Dendritic cell treated with granulocyte-macrophage colony-stimulating factor and Interleukin-4, amounts not matched to agents 40 ng/mL and 50 ng/mL, for 4 days (primary cell): ENCODE results near the gene HMGB2.

Source experiments
- H3K27ac Mint-ChIP-seq: one replicate; pipeline ENCODE4 v1.8.0; 2022; ENCODE audit warnings: mild to moderate bottlenecking, mixed read lengths
- H3K27me3 Mint-ChIP-seq: one replicate; pipeline ENCODE4 v1.8.0; 2022; ENCODE audit warnings: mild to moderate bottlenecking, mixed read lengths
- H3K36me3 Mint-ChIP-seq: one replicate; pipeline ENCODE4 v1.8.0; 2022; ENCODE audit warnings: low read depth, mixed read lengths
- H3K4me1 Mint-ChIP-seq: one replicate; pipeline ENCODE4 v1.8.0; 2022; ENCODE audit warnings: low read depth, mixed read lengths
- H3K4me3 Mint-ChIP-seq: one replicate; pipeline ENCODE4 v1.8.0; 2022; ENCODE audit warnings: mild to moderate bottlenecking, moderate library complexity, mixed read lengths
- H3K9me3 Mint-ChIP-seq: one replicate; pipeline ENCODE4 v1.8.0; 2022; ENCODE audit warnings: mixed read lengths
- intact Hi-C: fragments of 100-400 bp; cut with micrococcal nuclease; formaldehyde crosslinking; loops from one replicate; pipeline ENCODE4 v1.15.0; 2022

The HMGB2 gene

DNA sequence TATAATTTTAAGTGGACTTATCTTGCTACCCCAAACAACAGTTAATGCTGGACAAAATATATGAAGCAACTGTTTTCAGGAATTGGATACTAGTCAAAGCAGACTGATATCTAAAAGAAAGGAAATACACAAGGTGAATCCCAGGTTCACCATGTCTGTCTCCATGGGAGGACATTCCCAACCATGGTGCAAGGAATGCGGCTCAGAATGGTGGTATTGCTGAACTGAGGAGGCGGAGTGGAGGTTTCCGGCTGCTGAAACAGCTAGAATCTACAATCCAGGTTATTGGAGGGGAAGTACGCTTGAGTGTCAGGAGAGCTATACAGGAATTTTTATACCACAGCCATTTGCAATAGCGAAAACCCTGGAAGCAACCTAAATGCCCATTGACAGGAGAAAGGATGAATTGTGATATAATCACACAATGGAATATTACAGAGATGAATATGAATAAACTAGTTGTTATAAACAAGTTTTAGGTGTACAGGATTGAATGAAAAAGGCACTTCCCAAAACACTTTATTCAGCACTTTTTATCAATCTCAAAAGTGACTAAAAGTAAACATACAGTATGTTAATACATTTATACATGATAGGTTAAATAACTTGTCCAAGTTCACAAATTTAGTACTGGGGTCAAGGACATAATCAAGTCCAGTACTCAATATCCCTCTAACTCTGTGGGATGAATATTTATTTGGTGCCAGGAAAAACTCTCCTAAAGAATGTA lies 9.0 kb downstream of the HMGB2 start:
- H3K4me1 Mint-ChIP-seq: no peaks in the 10 kb centered on the region
- H3K27ac Mint-ChIP-seq: no peak overlapping the region
- H3K9me3 Mint-ChIP-seq: no peaks in the 10 kb centered on the region
- no peak overlapping the region for H3K4me3 Mint-ChIP-seq
- H3K36me3 Mint-ChIP-seq: peaks cover 13% of the 10 kb centered on the region
- no peaks in the 10 kb centered on the region for H3K27me3 Mint-ChIP-seq
- intact Hi-C loops: no loop called here

DNA sequence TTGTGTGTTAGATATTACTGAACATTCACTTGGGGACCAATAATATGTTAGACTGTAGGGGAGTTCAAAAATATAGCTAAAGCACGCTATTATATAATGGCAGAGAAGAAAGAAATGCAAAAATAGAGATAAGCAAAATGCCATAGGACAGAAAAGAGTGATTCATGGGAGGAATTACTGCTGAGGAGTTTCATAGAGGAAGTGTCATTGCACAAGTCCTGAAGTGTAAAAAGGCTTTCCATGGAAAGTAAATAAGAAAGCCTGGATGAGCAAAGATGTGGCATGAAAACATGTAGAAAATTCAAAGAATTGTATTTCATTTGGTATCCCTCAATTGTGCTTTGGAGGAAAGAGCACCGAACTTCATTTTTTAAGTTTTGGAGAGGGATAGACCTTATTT lies 14.5 kb downstream of the HMGB2 start:
- Mint-ChIP-seq H3K36me3 (peaks cover 7% of the 10 kb centered on the region), H3K27me3 (no peaks in the 10 kb centered on the region), H3K27ac (peak overlapping the region; percentile 42), H3K4me3 (no peak overlapping the region), H3K9me3 (no peaks in the 10 kb centered on the region), H3K4me1 (peaks cover 10% of the 10 kb centered on the region)
- intact Hi-C loops: loop anchor here (1.0 to 5.0 kb wide), 2 partner anchors 98 to 173 kb away; no protein-coding TSS in a partner anchor

DNA sequence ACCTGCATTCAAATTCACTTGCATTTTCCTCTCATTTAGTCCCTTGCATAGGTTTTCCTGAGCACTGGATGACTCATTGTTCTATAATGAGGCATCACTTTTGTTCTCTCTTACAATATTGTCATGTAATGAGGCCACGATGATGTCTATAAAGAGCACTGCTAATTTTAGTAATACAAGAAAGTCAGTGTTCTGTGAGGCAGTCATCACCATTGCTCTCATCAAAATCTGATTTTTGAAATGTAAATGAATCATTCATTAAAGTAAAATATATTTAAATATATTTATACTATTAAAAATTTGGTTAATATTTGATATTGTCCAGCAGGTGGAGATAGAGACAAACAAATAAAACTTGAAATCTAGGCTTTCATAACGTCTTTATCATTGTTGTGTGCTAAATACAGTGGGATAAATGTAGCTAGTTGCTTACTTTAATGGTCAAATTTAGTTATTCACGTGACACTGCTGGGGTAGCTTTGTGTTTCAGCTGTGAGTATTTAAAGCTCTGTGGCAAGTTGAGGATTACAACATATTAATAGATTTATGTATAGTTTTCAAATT lies 15.4 kb downstream of the HMGB2 start:
- Mint-ChIP-seq H3K27me3 (no peaks in the 10 kb centered on the region), H3K36me3 (peaks cover 7% of the 10 kb centered on the region), H3K4me3 (no peak overlapping the region), H3K9me3 (no peaks in the 10 kb centered on the region), H3K27ac (no peak overlapping the region), H3K4me1 (peaks cover 10% of the 10 kb centered on the region)
- intact Hi-C loops: loop anchor here (1.0 to 5.0 kb wide), 2 partner anchors 99 to 174 kb away; no protein-coding TSS in a partner anchor

DNA sequence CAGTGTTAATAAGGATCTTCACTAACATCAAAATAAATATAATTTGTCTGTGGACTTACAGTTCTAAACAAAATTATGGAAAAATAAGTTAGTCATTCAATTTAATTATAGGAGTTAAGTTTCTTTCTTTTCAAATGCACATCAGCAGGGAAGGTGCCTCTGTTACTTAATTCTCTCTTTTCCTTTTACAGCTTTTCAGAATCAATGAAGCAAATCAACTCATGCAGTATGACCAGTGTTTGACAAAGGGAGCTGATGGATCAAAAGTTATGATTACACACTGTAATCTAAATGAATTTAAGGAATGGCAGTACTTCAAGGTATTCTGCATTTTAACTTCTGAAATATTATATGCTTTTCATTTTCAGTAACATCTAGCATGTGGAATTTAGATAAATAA lies 15.9 kb downstream of the HMGB2 start:
- H3K9me3 Mint-ChIP-seq: no peaks in the 10 kb centered on the region
- H3K4me1 Mint-ChIP-seq: peaks cover 10% of the 10 kb centered on the region
- peaks cover 7% of the 10 kb centered on the region for H3K36me3 Mint-ChIP-seq
- no peak overlapping the region for H3K27ac Mint-ChIP-seq
- H3K27me3 Mint-ChIP-seq: no peaks in the 10 kb centered on the region
- intact Hi-C loops: loop anchor here (5.0 kb wide), 1 partner anchor 174 kb away; no protein-coding TSS in a partner anchor
- H3K4me3 Mint-ChIP-seq: no peak overlapping the region

DNA sequence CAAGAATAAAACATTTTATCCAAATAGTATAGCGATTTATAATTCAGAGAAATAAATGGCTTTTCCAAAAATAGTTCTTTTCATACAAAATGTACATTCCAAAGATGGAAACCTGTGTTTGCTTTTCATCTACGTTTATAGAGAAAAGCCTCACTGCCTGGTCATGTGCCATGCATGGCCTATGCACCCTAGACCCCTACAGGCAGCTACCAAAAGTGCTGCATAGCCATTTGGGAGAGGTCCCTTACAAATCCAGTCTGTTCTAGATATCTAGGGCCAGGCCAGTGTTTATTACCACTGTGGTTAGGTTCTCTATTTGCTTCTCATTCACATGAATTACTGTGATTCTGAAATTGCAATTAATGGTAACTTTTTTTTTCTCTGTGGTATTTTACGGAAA lies 17.2 kb downstream of the HMGB2 start:
- Mint-ChIP-seq H3K4me3 (no peak overlapping the region), H3K9me3 (no peaks in the 10 kb centered on the region), H3K27ac (no peak overlapping the region), H3K4me1 (peaks cover 14% of the 10 kb centered on the region), H3K27me3 (no peaks in the 10 kb centered on the region), H3K36me3 (peaks cover 8% of the 10 kb centered on the region)
- intact Hi-C loops: loop anchor here (5.0 kb wide), 1 partner anchor 175 kb away; no protein-coding TSS in a partner anchor

DNA sequence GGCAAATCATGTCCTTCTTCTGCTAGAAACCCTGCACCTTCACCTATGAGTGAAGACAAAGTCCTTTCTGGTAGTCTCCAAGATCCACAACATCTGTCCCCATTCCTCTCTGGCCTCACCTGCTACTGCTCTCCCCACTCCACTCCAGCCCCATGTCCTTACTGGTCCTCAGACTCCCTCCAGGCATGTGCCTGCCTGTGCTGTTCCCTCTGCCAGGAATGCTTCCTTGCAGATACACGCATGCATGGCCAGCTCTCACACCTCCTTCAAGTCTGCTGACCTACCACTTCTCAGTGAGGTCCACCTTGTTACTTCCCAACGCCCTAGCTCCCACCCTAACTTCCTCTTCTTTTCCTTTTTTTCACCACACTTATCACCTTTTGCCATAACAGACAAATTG lies 18.1 kb downstream of the HMGB2 start:
- intact Hi-C loops: loop anchor here (5.0 kb wide), 1 partner anchor 176 kb away; no protein-coding TSS in a partner anchor
- H3K4me1 Mint-ChIP-seq: peaks cover 15% of the 10 kb centered on the region
- no peaks in the 10 kb centered on the region for H3K27me3 Mint-ChIP-seq
- H3K4me3 Mint-ChIP-seq: no peak overlapping the region
- peaks cover 10% of the 10 kb centered on the region for H3K36me3 Mint-ChIP-seq
- no peak overlapping the region for H3K27ac Mint-ChIP-seq
- no peaks in the 10 kb centered on the region for H3K9me3 Mint-ChIP-seq

DNA sequence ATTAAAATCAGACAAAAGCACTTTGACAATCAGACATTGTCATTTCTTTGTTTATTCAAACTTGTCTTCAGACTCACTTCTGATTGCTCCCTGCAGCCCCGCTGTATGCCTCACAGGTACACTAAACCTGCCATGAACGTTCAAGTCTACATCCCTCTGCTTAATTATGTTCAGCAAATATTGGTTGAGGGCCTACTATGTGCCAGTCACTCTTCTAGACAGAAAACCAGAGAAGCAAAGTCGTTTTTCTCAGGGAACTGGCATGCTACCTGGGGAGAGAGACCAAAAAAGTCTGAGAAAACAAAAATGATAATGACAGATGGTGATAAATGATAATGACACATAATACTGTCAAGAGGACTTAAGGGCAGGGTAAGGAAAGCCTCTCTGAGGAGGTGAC lies 19.4 kb downstream of the HMGB2 start:
- Mint-ChIP-seq H3K4me1 (peaks cover 12% of the 10 kb centered on the region), H3K27ac (no peak overlapping the region), H3K9me3 (no peaks in the 10 kb centered on the region), H3K4me3 (no peak overlapping the region), H3K36me3 (peaks cover 18% of the 10 kb centered on the region), H3K27me3 (no peaks in the 10 kb centered on the region)
- intact Hi-C loops: loop anchor here (5.0 kb wide), 1 partner anchor 178 kb away; no protein-coding TSS in a partner anchor

DNA sequence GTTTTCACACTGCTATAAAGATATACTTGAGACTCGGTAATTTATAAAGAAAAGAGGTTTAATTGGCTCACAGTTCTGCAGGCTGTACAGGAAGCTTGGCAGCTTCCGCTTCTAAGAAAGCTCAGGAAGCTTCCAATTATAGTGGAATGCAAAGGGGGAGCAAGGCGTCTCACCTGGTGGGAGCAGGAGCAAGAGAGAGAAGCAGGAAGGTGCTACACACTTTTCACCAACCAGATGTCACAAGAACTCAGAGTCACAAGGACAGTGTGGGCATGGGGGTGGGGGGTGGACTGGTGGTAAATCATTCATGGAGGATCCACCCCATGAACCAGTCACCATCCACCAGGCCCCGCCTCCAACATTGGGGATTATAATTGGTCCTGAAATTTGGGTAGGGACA lies 22.8 kb downstream of the HMGB2 start:
- Mint-ChIP-seq H3K4me3 (no peak overlapping the region), H3K27me3 (no peaks in the 10 kb centered on the region), H3K36me3 (peaks cover 18% of the 10 kb centered on the region), H3K4me1 (peaks cover 9% of the 10 kb centered on the region), H3K27ac (no peak overlapping the region), H3K9me3 (no peaks in the 10 kb centered on the region)
- intact Hi-C loops: no loop called here

DNA sequence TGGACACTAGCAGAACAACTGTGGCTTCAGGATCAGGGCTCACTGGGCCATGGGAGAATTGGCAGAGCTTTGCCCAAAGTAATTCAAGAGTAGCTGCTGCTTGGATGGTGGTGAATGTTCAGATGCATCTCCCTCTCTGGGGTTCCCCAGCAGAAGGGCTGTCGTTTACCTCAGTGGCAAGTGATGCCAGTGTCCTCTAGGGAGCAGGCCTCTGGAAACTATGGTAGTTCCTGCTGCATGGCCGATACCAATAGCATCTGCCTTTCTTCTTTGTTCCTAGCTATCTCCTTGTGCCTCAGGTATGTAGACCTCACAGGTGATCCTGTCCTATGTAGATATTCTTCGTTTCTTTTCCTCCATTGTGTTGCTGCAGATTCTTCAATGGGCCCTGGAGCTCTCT lies 26.4 kb downstream of the HMGB2 start:
- Mint-ChIP-seq H3K9me3 (no peaks in the 10 kb centered on the region), H3K36me3 (peaks cover 32% of the 10 kb centered on the region), H3K4me1 (peaks cover 9% of the 10 kb centered on the region), H3K27ac (no peak overlapping the region), H3K4me3 (no peak overlapping the region), H3K27me3 (no peaks in the 10 kb centered on the region)
- intact Hi-C loops: no loop called here

DNA sequence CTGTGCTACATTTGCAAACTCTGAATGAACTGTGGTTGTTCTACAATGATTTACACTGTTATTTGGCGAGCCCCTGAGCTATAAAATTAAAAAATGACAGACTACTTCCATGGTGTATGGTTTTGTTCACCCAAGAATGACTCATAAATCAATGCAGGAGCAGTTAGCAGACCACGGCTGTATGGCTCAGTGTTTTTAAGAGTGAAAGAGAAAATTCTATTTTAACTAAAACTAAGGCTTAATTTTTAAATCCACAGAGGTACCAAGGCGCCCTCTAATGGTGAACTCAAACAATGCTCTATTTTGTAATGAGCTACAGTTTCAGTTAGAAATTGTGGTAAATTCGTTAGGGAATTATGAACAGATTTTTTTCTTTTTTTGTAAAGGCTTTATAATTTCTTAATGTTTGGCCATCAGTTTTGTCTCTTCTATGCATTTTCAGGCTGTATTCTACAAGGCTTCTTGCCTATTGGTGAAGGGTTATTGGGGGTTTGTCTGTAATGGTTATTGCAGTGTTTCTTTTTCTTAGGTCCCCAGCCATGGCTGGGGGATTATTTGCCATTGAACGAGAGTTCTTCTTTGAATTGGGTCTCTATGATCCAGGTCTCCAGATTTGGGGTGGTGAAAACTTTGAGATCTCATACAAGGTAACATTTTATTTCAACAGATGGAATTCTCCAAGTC lies 32.5 kb downstream of the HMGB2 start:
- H3K4me3 Mint-ChIP-seq: no peak overlapping the region
- no peaks in the 10 kb centered on the region for H3K9me3 Mint-ChIP-seq
- H3K27ac Mint-ChIP-seq: no peak overlapping the region
- H3K27me3 Mint-ChIP-seq: no peaks in the 10 kb centered on the region
- H3K4me1 Mint-ChIP-seq: no peaks in the 10 kb centered on the region
- intact Hi-C loops: loop anchor here (1.0 to 2.0 kb wide), 2 partner anchors 277 to 288 kb away; no protein-coding TSS in a partner anchor
- H3K36me3 Mint-ChIP-seq: peaks cover 36% of the 10 kb centered on the region

DNA sequence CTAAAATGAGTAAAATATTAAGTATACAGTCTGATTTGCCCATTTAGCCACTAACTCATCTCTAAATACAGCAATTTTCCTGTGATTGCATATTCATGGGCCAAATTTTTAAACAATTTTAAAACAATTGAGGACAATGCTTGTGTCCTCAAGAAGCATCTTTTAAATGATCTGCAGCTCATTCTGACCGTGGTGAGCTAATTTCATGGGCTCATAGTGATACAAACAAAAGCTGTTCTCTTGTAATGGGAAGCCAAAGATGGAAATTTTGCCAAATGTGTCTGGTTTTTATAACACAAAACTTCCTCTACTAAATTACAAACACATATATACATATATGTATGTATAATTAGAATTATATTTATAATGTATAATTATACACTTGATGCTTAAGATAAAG lies 39.7 kb downstream of the HMGB2 start:
- Mint-ChIP-seq H3K27me3 (no peaks in the 10 kb centered on the region), H3K4me1 (peaks cover 4% of the 10 kb centered on the region), H3K4me3 (no peak overlapping the region), H3K36me3 (peaks cover 15% of the 10 kb centered on the region), H3K9me3 (no peaks in the 10 kb centered on the region), H3K27ac (no peak overlapping the region)
- intact Hi-C loops: no loop called here

DNA sequence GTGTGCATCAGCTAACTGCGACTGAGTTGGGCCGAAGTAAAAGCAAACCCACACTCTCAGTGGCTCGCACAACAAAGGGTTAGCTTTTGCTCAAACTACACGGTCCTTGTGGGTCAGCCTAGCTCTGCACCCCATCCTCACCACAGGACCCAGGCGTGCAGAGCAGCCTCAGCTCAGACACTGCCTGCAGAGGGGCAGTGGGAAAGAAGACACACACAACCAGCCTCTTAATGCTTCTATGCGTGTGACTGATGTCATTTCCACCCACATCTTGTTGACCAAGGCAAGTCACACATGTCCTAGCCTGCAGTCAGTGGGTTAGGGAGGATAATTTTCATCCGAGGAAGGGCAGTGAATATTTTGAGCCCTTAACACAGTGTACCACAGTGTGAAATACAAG lies 40.5 kb downstream of the HMGB2 start:
- Mint-ChIP-seq H3K36me3 (peaks cover 9% of the 10 kb centered on the region), H3K27ac (no peak overlapping the region), H3K9me3 (no peaks in the 10 kb centered on the region), H3K27me3 (no peaks in the 10 kb centered on the region), H3K4me1 (peaks cover 11% of the 10 kb centered on the region), H3K4me3 (no peak overlapping the region)
- intact Hi-C loops: no loop called here

DNA sequence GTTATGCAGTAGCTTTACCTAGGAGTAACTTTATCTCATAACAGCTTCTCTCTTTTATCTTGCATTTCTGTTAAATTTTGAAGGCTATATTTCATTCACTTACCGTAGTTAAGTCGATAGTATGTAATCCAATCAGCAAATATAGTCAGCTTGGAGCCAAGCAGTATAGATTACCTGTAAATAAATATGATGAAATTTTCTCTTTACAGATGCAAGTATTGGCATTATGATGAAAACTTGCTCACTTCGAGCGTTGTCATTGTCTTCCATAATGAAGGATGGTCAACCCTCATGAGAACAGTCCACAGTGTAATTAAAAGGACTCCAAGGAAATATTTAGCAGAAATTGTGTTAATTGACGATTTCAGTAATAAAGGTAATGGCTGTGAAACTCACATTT lies 42.3 kb downstream of the HMGB2 start:
- intact Hi-C loops: no loop called here
- Mint-ChIP-seq H3K9me3 (peaks cover 8% of the 10 kb centered on the region), H3K27me3 (no peaks in the 10 kb centered on the region), H3K4me1 (peaks cover 17% of the 10 kb centered on the region), H3K4me3 (no peak overlapping the region), H3K27ac (no peak overlapping the region), H3K36me3 (peaks cover 6% of the 10 kb centered on the region)

DNA sequence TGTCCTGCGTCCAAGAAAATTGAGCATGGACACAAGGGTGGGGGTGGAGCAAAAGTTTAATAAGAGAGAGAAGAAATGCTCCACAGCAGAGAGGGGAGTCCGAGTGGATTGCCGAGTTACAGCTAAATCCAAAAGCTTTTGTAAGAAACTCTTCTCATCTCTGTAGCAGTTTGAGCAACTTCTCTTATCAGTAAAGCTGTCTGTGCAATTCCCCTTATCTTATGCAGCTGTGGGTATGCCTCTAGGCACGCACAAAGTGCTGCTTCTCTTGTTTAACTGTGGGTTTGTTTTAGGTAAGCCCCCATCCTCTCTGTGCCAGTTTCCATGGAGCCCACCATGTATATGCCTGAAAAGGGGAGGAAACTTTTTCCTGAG lies 44.8 kb downstream of the HMGB2 start:
- peaks cover 17% of the 10 kb centered on the region for H3K4me1 Mint-ChIP-seq
- peaks cover 20% of the 10 kb centered on the region for H3K36me3 Mint-ChIP-seq
- H3K9me3 Mint-ChIP-seq: peaks cover 13% of the 10 kb centered on the region
- no peaks in the 10 kb centered on the region for H3K27me3 Mint-ChIP-seq
- no peak overlapping the region for H3K4me3 Mint-ChIP-seq
- no peak overlapping the region for H3K27ac Mint-ChIP-seq
- intact Hi-C loops: no loop called here
